HG02623 (cell line): ENCODE data around the gene MOB3A.

Experiments
- ATAC-seq: cut with Tn5 transposase; IDR thresholded peaks from one replicate; pipeline ENCODE4 v1.9.1; 2021; ENCODE audit warnings: moderate library complexity; ENCODE audit not compliant: unreplicated experiment

The MOB3A gene

DNA sequence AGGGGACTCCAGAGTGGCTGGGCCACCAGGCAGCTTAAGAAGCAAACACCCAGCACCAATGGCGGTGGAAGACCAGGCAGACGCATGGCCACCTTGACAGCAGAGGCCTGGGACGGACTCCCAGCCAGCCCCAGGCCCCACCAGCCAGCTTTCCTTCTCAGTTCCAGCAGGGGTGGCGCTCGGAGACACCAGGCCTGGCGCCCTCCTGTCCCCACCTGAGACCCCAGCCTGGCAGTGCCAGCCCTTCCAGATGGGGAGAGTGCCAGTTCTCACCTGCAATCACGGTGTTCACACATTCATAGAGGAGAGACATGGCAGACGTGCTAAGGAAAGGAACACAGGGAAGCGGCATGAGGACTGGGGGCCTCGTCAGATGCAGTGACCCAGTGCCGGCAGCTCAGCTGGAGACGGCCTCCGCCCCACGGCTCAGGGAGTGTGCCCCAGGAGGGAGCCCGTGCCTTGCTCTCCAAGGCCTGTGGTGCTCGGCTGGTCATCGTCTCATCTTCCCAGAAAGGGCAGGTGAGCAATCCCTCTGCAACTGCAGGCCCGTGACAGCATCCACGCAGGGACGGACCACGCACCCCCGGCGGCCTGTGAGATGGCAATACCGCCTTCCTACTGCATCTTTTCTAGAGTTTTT is 30.9 kb upstream of the MOB3A start:
- ATAC-seq, result no peak

DNA sequence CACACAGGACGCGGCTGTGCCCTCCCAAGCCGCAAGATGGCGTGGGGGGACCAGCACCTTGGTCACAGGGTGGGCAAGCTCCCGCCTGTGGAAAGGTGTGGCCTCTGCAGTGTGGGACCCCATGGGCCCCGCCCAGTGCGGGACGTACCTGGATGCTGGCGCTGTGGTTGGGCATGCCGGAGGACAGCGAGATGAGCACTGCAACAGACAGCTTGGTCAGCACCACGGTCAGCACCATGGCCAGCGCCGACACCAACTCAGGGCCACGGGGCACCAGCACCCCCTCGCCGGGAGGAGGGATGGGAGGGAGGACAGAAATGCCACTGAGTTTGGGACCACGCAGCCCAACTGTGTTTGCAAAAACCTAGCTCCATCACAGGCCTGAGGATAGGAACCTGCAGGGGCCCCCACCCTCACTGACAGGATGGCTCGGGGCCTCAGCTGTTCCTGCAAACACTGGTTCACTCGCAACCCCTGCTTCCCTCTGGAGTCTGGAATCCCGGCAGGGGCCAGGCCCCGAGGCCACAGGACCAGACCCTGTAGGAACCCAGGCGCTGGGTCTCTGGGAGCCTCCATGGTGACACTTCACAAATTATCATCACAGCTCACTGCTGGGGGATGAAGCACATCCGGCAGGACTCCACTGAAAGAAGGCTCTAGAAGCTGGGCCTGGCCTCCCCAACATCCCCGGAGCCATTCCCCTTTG is 27.7 kb upstream of the MOB3A start:
- no peak for ATAC-seq

DNA sequence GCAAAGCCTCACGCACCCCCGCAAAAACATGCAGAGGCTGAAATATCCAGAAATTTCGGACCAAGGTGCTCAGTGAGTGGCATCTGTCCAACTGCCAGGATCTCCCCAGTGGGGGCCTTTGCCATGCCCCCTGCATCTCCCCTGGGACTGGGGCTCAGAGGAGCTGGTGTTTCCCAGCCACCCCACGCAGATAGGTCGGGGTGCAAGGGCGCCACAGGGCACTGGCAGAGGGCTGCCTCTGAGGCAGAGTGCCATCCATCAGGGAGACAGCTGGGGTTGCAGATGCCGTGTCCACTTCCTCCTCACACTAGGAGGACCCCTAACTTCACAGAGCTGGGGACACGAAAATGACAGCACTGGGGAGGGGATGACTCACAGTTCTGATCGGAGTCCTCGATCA is 26.9 kb upstream of the MOB3A start:
- ATAC-seq, result no peak

DNA sequence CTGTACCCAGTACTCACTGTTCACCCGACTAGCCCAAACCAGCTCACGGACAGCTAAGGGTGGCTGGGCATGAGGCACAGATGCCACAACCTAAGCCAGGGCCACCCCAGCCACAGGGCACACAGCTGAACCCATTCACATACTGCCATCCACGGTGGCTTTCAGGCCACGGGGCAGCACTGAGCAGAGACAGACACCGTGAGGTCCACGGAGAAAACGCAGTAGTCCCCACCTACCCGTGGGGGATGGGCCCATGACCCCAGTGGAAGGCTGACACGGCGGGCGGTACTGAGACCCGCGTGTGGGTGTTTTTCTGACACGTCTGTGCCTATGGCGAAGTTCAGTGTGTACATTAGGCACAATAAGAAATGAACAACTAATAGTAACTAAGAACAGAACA is 26.1 kb upstream of the MOB3A start:
- no peak for ATAC-seq

DNA sequence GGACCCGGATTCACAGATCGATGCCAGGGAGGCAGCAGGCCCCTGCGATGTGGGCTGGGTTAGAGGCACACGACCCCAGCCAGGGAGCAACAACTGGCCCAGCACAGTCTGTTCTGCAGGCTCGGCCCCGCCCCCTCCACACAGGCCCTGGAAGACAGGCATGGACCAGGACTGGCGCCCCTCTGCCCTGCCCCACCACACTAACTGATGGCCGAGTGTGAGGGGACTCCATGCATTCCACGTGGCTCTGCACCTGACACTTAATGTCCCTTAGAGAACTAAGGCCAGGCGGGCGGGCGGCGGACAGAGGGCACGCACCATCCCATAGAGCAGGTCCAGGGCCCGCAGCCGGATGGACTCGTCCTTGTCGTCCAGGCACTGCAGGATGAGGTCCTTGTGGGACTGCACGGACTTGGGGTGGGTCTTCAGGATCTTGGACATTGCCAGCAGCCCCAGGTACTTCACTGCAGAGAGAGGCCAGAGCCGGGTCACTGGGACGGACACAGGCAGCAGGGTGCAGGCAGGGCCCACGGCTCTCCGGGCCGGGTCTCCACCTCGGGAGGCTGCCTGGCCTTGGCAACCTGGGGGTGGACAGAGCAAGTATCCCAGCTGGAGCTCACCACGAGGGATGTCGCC is 25.4 kb upstream of the MOB3A start:
- no peak for ATAC-seq

DNA sequence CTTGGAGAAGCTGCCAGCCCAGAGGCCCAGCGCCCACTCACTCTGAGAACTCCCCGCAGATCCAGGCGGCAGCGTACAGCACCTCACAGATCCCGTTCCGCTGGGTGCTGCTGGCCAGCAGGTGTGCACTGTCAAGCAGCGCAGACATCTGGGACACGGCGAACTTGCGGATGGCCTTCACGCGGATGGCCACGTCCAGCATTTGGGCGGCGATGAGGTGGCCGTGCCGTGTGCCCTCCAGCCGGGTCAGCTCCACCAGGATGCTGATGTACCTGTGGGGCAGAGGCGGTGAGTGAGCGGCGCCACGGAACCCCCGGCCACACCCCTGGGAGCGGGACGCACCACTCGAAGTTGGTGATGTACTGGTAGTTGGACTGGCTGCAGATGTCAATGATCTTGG is 24.7 kb upstream of the MOB3A start:
- no peak for ATAC-seq

DNA sequence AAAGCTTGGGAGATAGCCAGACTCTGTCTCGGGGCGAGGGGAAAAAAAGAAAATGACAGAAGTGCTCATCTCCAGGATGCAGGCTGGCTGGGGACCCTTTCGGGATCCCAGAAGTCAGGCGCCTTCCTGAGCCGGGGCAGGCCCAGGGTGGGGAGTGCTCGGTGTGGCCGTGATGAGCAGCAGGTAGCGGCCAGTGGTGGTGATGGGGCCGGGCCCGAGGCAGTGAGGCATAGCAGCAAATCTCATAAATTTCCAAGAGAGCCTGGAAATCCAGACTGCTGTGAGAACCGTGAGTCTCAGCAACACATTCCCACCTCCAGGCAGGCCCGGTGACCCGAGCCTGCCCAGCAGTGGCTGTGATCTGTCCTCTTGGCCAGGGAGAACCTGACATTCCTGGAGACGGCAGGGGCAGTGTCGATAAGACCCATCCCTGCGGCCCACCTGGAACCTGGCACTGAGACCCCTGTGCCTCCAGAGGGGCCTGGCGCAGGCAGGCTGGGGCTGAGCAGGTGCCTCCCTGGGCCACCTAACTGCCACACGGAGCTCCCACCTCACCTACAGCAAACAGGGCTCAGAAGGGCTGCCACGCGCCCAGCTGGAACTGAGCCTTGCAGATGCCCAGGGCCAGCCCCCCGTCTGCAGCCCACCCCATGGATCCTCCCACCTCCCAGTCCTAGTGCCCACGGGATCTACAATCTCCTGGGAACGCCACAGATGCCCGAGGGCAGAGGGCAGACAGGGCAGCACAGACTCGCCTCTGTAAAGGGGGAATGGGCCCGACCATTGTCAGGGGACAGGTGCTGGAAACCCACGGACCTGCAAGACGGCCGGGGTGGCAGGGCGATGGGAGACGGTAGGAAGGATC is 24.0 kb upstream of the MOB3A start:
- ATAC-seq, result no peak

DNA sequence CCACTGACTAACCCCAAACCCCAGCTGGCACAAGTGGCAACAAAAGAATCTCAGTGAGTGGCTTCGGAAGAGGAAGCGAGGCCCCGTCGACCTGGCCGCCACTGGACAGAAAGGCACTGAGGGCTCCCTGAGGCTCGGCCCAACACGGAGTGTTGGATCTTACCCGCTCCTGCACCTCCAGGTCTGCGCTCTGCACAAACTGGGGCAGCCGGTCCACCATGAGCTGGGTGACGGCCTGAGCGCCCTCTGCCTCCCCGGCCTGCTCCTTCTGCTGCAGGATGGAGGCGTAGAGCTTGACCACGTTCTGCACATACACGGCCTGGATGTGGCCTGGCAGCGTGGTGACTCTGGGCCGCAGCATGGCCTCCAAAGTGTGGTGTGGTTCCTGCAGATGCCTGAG is 22.3 kb upstream of the MOB3A start:
- ATAC-seq, result no peak

DNA sequence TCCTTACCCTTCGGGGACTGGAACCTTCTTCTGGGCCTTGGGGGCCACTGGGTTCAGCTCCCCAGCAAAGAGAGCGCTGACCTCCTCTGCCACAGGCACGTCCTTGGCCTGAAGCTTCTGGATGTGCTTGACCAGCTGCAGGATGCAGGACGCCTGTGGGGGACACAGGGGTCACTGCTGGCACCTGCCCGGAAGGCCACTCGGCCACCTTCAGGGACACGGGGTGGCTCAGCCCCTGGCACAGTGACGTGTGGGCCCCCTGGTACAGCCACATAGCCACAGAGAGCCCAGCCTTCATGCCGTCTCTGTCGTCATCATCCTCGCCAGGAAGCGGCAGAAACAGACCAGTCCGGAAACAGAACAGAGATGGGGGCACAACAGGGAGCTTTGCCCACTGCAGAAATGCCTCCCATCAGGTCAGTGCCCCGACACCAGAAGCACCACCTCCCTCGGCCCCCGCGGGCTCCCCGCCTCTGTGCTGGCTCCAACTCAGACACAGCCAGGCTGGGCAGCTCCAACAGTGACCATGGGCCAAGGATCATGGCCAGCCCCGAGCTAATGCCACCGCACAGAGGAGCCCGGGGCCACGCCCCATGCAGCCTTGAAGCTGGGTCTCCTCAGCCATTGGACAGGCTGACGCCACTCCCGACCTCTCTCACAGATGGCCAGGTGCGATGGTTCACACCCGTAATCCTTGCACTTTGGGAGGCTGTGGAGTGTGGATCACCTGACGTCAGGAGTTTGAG is 21.3 kb upstream of the MOB3A start:
- no peak for ATAC-seq

DNA sequence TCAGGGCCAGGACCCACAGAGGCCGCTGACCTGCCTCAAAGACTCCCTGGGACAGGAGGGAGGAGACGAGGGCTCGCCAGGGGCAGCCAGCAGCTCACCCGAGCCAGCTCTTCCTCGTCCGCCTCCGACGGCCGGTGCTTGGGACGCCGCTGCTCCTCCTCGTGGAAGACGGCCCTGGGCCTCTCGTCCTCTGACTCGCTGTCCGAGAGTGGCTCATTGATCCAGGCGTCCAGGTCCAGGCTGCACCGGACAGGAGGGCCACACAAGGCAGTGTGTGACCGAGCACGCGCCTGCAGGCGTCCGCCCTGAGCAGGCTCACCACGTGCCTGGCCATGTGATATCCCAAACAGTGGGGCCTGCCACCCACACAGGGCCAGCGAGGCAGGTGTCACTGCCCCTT is 20.4 kb upstream of the MOB3A start:
- ATAC-seq, result no peak

DNA sequence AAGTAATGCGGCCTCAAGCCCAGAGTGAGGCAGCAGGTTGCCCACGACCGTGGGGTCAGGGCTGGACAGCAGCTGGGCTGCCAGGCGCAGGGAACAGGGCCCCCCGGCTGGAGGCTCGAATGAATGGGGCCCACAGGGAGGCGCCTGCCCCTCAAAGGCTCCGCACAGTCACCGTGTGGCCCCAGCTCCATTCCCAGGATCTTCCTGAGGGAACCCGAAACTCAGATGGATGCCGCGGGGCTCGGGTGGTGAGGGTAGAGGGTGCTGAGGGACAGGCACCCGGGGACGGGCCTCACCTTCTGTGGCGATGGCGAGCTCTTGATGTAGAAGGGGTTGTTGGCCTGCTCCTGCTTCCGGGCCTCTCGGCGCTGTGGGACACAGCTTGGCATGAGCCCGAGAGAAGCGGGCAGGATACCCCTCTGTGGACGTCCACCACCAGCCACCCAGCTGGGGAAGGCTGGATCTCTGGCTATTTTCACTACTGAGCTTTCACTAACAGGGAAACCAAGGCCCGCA is 19.8 kb upstream of the MOB3A start:
- no peak for ATAC-seq

DNA sequence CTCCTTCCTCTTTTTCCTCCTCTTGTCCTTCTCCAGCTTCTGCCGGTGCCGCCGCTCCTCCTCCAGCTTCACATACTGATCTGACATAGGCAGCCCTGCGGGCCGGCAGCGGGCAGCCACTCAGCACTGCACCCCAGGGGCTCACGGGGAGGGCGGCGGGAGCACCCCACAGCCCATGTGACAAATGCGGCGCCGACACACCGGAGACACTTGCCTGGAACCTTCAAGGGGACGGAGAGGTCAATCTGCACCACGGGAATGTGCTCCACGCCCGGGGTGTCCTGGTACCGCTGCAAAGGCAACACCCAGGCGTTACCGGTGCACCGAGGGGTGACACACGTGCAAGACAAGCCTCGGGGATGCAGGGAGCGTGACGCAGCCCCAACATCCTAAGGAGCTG is 19.2 kb upstream of the MOB3A start:
- ATAC-seq, result no peak

DNA sequence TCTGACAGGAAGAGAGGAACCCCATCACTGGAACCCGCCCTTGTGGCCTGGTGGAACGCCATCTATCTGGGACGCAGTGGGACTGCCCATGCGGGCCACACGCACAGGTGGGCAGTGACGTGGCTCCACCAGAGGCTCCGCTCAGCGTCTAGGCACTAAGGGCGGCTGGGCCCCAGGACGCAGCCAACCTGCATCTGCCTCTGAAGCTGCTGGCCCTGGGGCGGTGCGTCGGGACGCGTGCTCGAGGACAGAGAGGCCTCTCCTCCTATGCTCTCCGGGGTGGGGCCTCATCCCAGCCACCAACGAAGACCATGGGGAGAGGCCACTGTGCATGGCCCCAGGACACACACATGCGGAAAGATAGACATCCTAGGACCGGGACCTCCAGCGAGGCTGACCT is 18.7 kb upstream of the MOB3A start:
- no peak for ATAC-seq

DNA sequence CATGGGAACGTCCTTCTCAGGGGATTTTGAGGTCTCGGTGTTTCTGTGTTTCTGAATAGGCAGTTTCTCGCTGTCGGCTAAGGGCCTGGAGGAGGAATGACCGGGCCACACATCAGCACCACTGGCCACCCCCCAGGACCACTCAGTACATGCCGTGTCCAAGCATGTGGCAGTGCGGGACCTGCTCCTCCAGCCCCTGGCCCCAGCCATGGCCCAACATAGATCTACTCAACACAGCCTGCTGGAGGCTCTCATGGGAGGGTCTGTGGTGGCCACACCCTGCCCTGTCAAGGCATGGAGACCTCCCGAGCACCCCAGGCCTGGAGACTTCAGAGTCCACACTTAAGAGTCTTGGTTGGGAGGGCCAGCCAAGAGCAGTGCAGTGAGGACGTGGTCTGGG is 18.1 kb upstream of the MOB3A start:
- ATAC-seq, result no peak

DNA sequence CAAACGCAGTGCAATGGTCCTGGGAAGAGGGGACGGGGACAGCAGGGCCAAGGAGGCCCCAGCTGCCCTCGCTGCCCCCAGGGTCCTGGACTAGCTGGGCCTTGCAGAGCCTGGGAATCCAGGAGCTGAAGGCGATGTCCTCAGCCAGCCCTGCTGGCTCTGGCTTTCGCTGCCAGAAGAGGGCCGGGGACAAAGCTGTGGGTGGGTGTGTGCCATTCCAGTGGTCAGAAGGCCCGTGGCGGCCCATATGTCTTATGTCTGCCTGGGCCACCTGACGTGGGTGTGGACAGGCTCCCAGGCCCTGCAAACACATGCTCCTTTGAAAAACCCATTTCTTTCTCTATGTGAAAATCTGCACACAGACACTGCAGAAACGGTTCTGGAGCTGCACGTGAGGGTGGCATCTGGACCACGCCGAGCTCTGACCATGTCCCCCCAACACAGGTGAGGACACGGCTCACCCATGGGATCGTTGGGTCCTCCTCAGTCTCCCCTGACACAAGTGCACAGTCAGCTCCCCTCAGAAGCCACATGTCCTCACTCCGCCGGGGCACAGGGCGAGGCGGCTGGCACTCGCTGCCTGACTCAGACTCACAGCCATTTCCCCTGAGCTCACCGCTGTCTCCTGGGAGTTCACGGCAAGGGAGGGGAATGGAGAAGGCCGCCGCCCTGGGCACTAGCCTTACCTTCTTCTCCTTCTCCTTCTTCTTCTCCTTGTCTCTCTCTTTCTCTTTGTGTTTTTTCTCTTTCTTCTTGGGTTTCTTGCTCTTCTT is 17.5 kb upstream of the MOB3A start:
- ATAC-seq, result no peak

DNA sequence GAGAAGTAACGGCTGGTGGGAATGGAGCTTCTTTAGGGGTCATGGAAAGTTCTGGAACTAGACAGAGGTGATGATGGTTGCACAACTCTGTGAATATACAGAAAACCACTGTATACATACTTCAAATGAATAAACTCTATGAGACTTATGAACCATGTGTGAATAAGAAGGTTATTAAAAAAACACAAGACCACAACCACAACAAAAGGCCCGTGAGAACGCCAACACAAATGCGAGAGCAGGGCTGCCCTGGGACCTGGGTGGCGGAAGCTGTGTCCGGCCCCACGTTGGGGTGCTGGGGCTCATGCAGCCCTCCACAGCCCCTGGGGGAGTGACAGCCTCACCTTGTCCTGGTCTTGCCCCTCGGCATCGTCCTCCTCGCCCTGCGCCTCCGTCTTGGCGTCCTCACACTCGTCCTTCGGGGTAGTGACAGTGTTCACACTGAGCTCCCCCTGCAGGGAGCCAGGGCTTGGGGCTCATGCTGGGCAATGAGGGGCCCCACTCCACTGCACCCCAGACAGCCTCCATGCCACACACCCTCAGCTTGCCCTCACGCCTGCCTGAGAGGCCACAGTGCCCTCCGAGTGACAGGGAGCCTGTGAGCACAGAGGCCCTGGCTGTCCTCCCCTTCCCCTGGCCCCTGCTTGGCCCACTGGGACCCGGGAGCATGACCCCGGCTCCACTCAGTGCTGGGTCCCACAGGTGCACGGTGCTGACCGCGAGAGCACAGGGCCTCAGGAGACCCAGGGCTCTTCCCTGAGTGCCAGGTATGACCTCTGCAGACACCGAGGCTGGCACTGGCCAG is 16.6 kb upstream of the MOB3A start:
- no peak for ATAC-seq

DNA sequence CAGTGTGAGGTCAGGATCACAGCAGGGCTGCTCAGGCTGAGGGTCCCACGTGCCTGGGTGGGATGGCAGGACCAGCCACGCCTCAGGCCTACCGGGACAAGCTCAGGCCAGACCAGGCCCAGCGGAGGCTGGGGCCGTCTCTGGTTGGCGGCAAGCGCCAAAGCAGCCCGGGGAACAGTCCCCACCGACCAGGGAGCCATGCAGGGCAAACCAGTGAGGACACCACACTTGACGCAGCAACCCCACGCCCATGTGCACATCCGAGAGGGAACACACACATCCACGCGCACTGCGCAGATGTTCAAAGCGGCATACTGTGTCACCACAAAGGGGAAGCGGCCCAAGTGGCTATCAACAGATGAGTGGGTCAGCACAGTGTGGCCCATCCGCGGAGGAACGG is 15.8 kb upstream of the MOB3A start:
- no peak for ATAC-seq

DNA sequence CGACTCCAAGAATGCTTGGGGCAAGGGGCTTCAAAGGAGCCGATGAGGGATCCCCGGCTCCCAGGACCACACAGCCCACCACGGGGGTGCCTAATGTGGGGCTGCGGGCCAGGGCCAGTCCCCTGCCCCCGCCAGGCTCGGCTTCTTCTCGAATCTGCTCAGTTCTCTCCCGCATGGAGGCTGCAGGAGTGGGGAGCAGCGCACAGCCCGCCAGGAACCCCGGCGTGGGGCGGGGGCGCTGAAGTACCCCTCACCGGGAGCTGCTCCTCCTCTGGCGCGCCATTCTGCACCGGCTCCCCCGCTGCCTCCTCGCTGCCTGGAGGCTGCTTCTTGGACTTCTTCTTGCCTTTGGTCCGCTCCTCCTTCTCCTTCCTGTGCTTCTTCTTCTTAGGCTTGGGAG is 15.3 kb upstream of the MOB3A start:
- no peak for ATAC-seq

DNA sequence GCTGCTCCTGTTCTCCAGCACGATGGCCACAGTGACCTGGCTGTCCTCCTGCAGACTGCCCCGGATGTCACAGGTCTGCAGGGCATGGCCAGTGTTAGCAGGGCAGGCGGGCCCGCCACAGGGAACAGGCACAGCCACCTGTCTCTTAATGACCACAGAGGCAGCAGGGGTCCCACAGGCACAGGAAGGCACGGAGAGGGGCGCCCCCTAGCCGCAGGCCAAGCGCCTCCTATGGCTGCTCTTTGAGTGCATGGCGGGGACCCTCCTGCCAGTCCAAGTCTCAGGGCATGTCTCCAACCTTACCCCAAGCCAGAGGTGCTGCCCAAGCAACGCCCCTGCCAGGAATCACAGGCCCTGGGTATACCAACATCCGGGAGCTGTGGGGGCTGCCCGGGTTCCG is 14.7 kb upstream of the MOB3A start:
- no peak for ATAC-seq
